HG03457 (cell line): ENCODE data around the gene CDH20.
"Not testable (repeated sequence)": the region's sequence is repeated elsewhere in the genome, so short reads cannot be mapped to it uniquely, and the experiment has no call there.

ENCODE experiments used
- ATAC-seq: cut with Tn5 transposase; IDR thresholded peaks from one replicate; pipeline ENCODE4 v1.9.1; 2021; ENCODE audit warnings: moderate number of reproducible peaks; ENCODE audit not compliant: unreplicated experiment

CDH20 gene

DNA sequence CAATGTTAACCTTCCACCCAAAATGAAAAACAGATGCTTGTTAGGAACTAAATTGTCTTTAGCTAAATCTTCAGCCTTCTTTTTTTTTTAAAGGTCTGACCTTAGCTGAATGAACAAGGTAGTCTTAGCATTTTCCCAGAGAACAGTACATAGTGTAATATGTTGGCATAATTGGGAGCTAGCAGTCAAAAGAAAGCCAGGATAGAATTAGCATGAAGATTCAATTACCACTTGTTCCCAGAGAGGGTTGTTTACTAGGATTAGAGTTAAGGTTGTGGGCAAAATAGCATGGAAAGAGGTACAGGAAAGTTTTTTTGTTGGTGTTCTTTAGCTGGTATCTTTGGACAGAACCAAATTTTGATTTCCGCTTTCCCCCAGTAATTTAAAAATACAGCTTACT lies 6.9 kb downstream of the CDH20 start:
- ATAC-seq = no peak

- ATAC-seq = no peak
Measured at GRCh38 chr18:61348230-61348629, 15.0 kb downstream of the CDH20 start.

DNA sequence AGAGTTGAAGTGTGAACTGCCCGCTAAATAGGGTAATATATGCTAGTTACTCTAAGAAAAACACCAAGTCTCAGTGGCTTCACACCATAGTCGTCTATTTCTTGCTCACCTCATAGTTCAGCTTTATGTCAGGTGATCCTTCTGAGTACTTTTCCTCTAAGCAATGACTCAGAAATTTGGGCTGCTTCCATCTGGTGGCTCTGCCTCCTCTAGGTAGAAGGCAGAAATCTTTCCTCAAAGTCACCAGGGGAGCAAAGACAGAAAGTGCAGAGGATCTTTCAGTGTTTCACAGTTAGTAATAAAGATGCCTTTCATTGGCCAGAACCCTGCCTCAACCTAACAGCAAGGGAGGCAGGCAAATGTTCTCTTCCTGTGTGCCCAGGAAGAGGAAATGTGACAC lies 17.3 kb downstream of the CDH20 start:
- ATAC-seq = no peak

- no peak for ATAC-seq
Measured at GRCh38 chr18:61352059-61352458, 18.8 kb downstream of the CDH20 start.

DNA sequence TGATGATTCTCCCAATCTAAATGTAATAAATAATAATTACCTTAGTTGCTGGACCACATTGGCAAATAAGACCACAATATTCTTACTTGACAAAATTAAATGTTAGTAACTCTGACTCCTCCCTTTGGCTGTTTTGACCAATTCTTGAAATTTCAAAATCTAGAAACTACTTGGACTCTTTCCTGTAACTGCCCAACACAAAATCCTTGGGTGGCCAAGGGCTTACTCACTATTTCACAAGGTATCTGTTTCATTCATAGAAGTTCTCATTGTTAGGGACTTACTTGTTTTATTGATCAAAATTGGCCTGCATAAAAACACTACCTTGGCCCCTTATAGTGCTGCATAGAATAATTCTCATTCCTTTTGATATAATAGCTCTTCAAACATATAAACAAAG lies 19.4 kb downstream of the CDH20 start:
- no peak for ATAC-seq

GRCh38 chr18:61360404-61361383 lies 27.5 kb downstream of the CDH20 start:
- peak; percentile 95 for ATAC-seq

DNA sequence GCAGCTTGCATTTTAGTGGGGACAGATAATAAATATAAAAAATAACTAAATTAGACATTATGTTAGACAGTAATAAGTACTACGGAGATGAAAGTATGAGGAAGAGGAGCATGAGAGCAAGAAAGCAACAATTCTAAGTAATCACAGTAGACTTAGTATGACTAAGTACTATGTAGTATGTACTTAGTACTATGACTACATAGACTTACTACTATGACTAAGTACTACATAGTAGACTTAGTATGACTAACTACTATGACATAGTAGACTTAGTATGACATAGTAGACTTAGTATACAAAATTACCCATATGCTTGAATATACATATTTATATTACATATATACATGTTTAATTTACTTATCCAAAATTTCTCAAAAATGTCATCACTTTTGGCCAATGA lies 29.3 kb downstream of the CDH20 start:
- ATAC-seq = no peak

GRCh38 chr18:61364953-61365352 lies 31.7 kb downstream of the CDH20 start:
- no peak for ATAC-seq

DNA sequence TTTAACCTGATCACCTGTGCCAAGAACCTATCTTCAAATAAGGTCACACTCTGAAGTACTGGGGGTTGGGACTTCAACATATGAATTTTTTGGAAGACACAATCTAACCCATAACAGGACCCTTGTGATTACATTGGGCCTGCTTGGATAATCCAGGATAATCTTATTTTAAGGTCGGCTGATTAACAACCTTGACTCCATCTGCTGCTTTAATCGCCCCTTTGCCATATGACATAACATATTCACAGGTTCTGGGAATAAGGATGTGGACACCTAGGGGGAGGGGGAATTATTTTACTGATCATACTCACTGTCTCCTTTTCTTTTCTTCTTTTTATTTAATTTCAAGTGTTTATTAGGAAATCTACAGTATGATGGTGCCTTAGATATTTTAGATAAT lies 34.8 kb downstream of the CDH20 start:
- no peak for ATAC-seq

DNA sequence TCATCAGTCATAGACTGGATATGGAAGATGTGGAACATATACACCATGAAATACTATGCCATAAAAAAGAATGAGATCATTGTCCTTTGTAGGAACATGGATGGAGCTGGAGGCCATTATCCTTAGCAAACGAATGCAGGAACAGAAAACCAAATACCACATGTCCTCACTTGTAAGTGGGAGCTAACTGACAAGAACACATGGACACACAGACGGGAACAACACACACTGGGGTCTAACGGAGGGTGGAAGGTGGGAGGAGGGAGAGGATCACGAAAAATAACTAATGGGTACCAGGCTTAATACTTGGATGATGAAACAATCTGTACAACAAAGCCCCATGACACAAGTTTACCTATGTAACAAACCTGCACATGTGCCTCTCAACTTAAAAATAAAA lies 36.4 kb downstream of the CDH20 start:
- ATAC-seq = not testable (repeated sequence)

DNA sequence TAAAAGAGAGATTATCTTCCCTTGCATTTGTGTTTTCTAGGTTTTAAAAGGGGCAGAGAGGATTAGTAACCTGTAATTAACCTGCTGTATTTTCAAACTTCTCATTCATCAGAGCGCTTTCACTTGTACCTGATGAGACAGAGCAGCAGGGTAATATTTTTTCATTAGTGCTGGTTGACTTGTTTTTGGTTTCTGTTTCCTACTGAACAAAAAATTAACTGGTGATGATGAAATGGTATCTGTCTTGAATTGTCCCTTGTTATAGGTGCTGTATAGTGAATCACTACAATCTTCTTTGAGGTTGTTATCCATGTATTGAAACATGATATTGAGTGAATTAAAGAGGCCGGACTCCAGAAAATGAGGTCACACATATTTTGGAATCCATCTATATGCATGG lies 37.9 kb downstream of the CDH20 start:
- no peak for ATAC-seq

DNA sequence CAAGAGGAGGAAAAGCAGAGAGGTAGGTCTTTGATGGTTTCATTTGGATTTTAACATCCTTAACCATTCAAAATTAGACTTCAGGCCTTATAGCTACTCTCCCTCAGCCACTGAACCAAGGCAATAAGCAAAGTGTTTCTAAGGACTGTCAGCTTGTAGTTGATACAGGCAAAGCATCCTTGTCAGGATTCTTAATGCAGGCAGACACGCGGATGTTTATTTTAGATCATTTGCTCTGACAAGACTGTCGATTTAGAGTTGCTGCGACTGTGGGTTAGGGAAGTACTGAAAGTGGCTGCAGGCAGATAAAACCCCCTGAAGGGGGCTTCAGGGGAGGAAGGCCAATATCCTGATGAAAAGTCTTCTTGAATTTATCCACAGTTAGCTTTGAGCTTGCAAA lies 46.6 kb downstream of the CDH20 start:
- ATAC-seq = no peak

GRCh38 chr18:61388010-61388409 lies 54.8 kb downstream of the CDH20 start:
- ATAC-seq = no peak

DNA sequence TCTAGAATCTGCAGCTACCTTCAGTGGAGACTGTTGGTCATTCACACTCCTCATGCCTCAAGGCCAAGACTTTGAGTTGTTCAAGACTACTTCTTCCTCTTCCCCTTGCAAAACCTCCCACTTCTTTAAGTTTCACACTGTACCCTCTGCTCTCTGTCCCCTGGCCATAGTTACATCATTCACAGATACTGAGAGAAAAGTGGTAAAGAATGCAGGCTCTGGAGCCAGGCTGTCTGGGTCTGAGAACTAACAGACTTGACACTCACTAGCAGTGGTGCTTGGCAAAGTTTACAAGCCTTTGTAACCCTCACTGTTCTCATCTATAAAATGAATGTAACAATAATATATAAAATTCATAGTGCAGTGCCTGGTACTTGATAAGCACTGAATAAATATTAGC lies 61.8 kb downstream of the CDH20 start:
- ATAC-seq = no peak

DNA sequence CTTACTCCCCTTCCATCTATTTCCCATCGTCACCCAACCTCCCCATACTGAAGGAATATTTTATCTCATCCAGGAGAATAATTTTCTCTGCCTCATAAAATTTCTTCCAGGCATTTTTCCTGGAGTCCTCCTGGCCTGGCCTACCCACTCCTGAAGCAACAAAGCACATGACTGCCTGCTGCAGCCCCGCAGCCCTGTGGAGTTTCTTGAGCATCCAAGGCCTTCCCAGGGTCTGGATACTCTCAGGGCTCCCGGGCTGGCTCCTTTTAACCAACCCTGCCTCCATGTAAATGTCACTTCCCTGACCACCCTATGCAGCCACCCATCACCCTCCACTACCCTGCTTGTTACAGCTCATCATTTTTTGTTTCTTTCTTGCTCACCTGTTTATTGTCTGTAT lies 64.0 kb downstream of the CDH20 start:
- no peak for ATAC-seq

GRCh38 chr18:61398961-61399705 lies 65.9 kb downstream of the CDH20 start:
- no peak for ATAC-seq

GRCh38 chr18:61400016-61400635 lies 66.9 kb downstream of the CDH20 start:
- no peak for ATAC-seq

DNA sequence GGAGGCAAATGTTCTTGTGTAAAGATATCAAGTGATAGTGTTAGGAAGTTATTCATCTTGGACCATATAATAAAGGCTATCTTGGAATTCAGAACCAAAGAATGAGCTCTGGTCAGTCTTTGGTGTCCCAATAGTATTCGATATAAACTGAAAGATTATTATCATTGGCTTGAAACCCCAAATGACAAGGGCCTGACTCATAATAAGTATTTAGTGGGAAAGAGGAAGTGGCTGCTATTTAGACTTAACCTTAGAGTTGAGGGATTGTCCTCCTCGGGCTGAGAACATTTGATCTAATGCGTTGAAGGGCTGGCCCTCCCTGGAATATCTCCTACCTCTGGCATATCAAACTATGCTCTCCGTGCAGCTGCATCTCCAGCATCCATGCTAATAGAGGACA lies 67.5 kb downstream of the CDH20 start:
- no peak for ATAC-seq

GRCh38 chr18:61402726-61403125 lies 69.5 kb downstream of the CDH20 start:
- no peak for ATAC-seq

DNA sequence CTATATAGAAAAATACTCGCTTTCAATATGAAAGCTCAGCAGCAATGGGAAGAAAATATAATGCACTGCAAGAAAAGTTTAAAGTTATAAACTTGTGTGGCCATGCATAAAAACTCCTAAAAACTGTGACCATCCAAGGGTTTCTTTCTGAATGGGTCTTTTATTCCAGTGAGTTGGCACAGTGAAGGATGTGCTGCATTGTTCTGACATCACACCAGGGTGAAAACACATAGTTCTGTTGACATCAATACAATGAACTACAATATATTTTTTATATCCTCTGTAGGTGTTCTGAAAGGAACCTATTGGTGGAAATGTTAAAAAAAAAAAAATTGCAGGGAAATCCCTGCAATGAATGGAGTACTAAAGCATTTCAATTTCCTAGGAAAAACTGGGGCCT lies 80.2 kb downstream of the CDH20 start:
- ATAC-seq = no peak

GRCh38 chr18:61414086-61414485 lies 80.9 kb downstream of the CDH20 start:
- no peak for ATAC-seq

- no peak for ATAC-seq
Measured at GRCh38 chr18:61419763-61420162, 86.5 kb downstream of the CDH20 start.
